Fibroblast of mammary gland (primary cell): ENCODE data around the gene EIF2S3.
A peak's percentile ranks its signal among the peaks of the same experiment; 100 is the strongest.

Source experiments
- DNase-seq: peaks from one replicate; pipeline ENCODE4 v3.0.0-alpha.2; 2010; ENCODE audit warnings: low read depth
- H3K4me3 ChIP-seq: 2 replicates; pipeline ENCODE4 v1.5.1; 2011; ENCODE audit warnings: low read depth, mild to moderate bottlenecking, low read length, moderate library complexity; ENCODE audit not compliant: control insufficient read depth
- CTCF ChIP-seq: conservative IDR thresholded peaks from 2 replicates; pipeline ENCODE4 v1.5.1; 2011; ENCODE audit warnings: low read depth, low read length, inconsistent platforms; ENCODE audit not compliant: control insufficient read depth, insufficient read depth

Gene EIF2S3

DNA sequence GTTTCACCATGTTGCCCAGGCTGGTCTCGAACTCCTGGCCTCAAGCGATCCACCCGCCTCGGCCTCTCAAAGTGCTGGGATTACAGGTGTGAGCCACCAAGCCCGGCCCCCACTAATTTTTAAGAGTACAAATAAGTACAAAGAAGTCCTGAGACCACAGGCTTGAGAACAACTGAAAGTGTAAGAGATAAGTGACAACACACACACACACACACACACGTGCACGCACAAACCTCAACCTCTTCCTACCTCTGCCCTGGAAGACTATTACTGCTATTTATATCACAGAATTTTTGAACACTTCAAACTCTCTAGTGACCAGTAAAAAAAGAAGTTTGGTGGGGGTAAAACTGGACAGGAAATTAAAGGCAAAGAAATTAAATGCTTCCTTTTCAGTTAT is 35.3 kb upstream of the EIF2S3 start:
- no peak for TF ChIP-seq CTCF
- DNase-seq, result no peak
- H3K4me3 ChIP-seq, result no peak overlapping the region

- no peak for TF ChIP-seq CTCF
Observed at GRCh38 chrX:24020306-24020876, 34.4 kb upstream of the EIF2S3 start.

GRCh38 chrX:24023544-24023943 is 31.2 kb upstream of the EIF2S3 start:
- DNase-seq, result no peak
- peak overlapping the region; percentile 75 for H3K4me3 ChIP-seq
- no peak for TF ChIP-seq CTCF

More at GRCh38 chrX:24020306-24020876, 34.4 kb upstream of the EIF2S3 start:
- peak; percentile 31 for DNase-seq
- H3K4me3 ChIP-seq, result no peak overlapping the region

GRCh38 chrX:24023972-24024669 is 30.6 kb upstream of the EIF2S3 start:
- no peak for TF ChIP-seq CTCF
- peak; percentile 16 for DNase-seq
- H3K4me3 ChIP-seq, result peak overlapping the region; percentile 75

DNA sequence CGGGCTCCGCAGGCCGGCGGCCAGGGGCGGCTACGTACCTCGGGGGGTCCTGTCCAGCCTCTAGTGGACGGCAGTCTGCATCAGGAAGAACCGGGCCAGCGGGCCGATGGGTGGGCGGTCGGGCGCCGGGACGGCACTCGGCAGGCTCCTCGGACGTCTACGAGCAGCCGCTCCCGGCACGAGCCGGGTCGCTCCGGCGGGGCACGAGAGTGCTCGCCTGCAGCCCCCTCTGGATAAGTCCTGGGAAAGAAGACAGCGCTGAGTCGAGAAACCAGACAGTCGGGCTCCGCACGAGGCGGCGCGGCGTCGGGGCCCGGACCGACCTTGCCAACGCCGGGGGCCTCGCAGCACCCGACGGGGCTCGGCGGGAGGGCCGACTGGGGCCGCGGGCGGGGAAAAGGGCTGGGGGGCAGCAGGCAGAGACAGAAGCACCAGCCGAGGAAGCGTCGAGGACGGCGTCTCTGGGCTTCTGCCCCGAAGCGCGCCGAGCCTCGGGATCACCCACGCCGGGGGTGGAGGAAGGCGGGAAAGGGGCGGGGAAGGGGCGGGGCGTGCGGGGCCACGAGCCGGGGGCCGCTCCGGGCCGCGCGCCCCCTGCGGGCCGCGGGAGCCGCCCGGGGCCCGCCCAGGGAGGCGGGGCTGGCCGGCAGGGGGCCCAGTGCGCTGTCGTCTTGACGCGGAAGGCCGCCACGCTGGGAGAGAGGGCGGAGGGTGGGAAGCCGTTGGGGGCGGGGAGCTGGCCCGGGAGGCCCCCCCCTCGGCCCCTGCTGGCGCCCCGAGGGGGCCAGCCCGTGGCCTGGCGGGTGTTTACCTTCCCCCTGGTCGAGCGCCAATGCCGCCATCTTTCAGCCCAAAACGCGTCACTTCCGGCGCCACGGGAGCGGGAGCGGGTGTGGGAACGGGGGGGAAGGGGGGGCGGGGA is 29.7 kb upstream of the EIF2S3 start:
- peak overlapping the region; percentile 75 for H3K4me3 ChIP-seq
- DNase-seq, result peak; percentile 87
- TF ChIP-seq CTCF, result no peak

DNA sequence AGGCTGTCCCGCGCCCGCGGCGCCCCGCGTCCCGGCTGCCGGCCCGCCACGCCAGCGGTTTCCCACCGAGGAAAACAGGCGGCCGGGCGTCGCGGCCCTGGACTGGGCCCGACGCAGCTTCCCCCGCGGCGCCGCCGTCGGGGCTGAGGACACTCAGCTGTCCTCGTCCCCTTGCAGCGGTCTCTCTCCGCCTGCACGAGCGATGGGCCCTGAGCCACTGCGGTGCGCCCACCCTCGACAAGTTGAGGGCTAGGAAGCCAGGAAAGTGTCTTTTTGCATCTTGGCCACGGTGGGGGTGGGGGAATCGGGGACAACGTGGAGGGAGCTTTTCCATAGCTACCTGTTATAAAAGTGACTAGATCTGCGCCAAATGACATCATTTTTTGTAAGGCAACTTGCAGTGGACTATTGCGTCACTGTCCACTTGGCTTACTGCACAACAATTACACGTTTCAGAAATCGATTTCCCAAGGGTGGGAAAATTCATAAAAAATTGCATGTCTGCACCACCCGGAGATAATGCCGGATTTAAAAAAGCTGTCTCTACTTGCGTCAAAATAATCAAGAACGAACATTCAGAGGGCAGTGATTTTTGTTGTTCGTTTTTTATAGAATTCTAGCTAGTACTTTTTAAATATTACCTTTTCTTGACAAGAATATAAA is 28.9 kb upstream of the EIF2S3 start:
- DNase-seq, result peak; percentile 87
- no peak for TF ChIP-seq CTCF
- H3K4me3 ChIP-seq, result peak overlapping the region; percentile 68
